COLO829 (cell line): ENCODE results near the gene MRPS23.
"Not testable (repeated sequence)": the region's sequence is repeated elsewhere in the genome, so short reads cannot be mapped to it uniquely, and the experiment has no call there.

Experiments
- DNase-seq: peaks from one replicate; pipeline ENCODE4 v3.0.0; 2012; ENCODE audit warnings: low spot score

Gene MRPS23

DNA sequence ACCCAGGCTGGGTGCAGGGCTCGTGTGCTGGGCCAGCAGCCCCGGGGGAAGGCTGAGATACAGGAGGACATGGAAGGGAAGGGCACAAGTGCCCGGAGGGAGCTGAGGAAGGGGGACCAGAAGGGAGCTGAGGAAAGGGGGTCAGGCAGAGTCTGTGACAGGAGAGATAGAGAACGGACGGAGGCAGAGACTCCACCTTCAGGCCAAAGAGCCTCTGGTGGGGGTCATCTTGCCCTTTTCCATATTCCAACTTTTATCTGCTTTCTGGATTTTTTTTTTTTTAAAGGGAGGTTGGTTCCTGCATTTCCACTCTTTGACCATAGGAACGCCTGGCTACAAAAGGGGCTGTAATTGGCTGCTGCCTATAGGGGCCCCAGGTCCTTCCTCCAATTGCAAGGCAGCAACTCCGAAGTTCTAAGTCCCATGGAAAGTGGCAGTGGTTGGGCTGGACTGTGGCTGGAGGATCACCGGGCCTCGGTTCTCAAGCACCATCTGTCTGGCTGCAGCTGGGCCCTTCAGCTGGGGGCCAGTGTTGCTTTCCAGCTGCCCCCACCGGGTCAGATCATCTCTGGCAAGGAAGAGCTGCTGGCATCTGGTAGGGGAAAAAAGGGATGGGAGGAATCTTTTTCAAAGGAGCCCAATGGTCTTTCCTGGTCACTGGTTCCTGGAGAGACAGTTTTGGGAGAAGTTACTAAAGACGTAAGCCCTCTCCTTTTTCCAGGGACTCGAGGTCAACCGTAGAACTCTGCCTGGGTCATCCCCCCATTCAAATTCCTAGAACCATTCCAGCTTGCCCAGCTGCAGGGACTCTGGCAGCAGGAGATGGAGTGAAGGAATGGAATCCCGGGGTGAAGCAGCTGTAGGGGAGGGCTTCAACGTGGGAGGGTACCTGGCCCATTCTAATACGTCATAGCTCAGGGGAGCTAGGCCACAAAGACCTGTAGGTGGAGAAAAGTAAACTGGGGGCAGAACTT is 13.1 kb upstream of the MRPS23 start:
- DNase-seq, result no peak

DNA sequence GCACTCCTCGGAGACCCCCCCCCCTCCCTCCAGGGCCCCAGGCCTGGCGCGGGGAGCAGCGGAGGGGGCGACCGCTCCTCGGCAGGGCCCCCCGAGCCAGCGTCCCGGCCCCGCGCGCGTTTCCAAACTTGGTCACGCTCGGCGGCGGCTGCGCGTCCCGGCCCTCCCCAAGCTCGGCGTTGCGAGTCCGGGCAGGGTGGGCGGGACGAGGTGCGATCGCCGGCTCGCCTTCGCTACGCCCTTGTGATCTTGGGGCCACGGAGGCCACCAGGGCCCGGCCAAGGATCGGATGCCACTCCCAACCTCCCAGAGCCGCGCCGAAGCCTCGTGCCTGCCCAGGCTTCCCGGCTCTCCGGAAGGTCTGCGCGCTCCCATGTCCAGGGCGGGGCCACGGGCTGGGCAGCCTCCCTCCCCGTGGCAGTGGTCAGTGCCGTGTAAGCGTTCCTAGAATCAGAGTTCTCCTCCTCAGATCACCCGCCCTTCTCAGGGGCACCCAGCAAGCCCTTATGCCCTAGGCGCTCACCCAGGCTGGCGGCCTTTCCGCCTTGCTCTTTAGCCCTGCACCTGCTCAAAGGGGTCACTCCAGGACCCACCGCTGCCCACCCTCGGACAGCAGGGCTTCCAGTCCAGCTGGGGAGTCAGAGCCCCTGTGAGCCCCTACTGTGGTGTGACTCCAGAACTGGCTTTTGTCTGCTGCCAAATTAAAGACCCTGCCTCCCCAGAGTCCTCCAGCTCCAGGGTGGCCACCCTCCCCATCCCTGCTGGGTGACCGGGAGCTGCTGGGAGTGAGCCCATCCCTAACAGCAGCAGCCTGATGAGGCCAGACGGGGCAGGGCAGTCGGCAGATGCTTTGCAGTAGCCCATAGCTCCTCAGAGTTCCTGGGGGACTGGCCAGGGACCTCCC is 12.2 kb upstream of the MRPS23 start:
- DNase-seq, result no peak

DNA sequence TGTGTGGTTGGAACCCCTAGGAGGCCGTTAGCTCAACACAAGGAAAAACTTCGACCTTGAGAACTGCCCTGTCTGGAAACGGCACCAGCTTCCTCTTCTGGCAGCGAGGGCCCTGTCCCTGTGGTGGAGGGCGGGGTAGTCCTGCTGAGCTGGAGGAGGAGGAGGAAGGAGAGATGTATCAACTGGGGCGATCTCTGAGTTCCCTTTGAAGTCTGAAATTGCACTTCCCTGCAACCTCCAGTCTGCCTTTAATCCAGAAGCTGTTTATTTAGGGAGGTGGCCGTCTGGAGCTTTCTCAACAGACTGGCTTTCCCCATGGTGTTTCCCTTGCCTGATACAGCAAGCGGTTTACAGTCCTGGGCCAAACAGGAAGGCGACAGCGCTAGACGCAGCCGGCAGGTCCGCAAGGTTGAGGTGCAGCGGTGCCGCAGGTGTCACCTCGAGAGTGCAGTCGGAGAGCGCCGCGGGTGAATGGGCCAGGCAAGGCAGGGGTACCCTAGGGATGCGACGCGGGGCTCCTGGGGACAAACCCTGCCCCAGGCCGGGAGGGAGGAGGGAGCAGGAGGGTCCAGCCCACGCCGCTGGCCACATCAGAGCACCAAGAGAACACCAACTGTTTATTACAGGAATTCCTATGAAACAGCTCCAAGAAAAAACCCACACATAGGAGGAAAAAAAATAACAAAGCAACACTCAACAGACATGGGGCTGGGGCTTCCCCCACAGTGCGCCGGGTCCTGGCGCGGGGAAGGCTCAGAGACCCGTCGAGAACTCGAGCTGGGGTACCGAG is 11.4 kb upstream of the MRPS23 start:
- no peak for DNase-seq

DNA sequence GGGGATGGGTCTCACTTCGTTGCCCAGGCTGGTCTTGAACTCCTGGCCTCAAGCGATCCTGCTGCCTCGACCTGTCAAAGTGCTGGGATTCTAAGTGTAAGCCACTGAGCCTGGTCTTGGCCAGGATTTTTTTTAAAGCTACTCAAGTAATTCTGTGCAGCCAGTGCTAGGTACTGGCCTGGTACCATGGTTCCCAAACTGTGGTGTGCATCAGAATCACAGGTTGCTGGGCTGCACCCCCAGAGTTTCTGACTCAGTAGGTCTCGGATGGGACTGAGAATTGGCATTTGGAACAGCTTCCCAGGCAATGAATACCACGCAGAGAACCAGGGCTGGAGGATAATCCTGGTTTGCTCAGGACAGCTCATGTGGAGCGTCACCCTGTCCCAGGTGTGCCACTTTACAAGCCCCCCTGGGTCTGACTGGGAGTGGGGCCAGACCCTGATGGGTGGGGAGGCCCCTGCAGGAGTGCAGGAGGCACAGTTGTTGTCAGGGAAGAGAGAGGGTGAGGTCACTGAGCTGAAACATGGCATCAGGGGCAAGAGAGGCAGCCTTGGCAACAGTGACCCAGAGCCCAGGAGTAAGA is 10.7 kb upstream of the MRPS23 start:
- no peak for DNase-seq

DNA sequence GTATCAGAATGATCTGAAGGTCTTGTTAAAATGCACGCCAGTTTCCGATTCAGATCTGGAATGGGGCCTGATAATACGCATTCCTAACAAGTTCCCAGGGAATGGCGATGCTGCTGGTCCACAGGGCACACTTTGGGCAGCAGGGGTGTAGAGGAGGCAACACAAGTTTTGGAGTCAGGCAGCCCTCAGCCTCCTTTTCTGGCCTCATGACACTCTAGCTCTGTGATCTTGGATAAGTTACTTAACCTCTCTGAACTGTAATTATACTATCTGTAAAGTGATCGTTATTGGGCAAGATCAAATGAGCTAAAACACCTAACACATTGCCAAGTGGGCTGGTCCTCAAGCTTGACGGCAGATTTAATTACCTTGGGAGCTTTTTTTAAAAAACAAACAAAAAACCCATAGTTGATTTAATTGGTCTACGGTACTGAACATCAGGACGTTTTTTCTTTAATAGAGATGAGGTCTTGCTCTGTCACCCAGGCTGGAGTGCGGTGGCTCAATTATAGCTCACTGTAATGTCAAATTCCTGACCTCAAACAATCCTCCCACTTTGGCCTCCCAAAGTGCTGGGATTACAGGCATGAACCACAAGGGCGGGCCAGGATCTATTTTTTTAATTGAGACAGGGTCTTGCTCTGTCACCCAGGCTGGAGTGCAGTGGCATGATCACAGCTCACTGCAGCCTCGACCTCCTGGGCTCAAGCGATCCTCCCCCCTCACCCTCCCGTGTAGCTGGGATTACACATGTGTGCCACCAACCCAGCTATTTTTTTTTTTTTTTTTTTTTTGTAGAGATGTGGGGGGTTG is 10.0 kb upstream of the MRPS23 start:
- DNase-seq, result no peak

DNA sequence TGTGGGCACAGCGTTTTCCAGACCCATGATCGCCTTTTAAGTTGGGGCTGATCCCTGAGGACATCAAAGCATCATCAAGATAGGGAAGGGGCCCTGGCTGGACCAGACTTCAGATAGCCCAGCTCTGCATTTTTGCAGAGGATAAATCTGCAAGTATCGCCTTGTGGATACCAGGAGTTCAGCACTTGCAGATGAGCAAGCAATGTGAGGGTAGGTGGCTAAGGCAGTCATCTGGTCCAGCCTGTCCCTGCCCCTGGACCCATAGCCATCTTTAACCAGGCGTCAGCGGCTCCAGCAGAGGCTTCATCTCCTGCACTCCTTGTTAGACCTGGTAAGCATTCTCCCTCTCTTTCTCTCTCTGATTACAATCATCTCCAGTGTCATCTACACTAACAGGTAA is 9.0 kb upstream of the MRPS23 start:
- no peak for DNase-seq

DNA sequence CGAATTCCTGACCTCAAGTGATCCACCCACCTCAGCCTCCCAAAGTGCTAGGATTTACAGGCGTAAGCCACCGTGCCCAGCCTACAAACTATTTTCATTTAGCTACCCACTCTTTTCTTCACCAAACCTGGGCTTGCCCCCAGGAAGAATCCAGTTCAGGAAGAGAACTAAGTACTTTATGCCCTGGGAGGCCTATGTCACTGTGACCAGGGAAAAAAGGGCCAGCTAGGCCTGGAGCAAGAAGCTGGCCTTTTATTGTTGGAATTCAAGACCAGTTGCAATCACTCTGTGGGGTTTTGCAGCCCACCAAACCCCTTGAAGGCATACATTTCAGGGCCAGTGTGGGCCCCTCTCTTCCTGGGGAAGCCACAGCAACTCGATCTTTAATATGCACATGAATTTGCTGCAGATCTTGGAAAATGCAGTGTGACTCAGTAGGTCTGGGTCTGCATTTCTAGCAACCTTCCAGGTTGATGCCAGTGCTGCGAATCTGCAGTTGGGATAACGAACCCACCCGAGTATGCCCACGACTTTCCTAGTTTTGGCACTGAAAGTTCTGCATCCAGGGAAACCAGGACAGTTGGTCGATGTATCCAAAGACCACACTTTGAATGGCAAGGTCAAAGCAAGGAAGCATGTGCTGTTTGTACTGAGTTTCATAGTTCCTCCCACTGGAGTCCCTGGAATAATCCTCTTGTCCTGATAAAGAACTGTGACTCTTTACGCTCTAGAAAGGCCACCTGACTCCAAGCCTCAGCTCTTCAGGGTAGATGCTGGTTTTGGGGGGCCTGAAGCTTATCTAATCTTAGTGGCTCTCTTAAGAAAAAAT is 7.2 kb upstream of the MRPS23 start:
- DNase-seq, result no peak

DNA sequence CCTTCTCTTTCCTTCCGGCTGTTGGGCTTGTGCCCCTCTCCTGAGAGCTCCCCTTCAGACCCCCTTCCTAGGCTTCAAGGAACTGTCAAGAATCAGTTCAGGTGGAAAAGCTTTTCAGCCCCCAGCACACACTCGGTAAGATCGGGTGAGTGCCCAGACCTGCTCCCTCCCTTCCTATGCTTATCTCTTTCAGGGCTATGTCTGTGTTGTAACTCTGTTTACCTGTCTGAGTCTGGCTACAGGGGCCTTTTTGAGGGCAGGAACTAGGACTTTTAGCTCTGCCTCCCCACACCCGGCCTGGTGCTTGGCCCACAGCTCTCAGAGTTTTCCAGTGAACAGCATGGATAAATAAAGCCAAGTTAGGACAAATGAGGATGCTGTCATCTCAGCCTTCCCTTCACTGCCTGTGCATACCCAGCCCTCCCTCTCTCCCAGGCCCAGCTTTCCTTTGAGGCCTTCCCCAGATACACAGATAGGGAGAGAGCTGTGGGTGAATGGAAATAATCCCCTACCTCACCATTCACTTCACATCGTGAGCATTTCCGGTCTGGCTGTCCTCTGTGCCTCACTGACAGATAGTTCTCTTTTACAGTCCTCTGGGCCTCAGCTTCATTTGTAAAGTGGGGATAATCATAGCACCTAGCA is 5.7 kb upstream of the MRPS23 start:
- DNase-seq, result no peak

DNA sequence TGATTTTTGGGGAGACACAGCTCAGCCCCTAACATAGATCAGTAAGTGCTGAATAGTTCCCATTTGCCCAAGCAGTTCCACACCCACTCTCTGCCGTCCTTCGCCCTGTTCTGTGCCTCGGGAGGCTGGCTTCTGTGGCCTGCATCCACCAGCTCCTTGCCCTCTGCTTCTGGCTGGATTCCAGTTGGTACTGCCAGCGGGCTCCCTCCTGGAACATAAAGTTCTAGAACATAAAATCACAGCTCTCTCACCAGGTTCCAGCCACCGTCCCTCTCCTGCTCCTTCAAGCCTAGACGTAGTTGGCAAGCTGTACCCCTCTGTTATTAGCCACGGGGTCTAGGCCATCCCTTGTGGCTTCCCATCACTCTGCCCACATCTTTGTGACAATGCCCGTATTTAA is 3.9 kb upstream of the MRPS23 start:
- no peak for DNase-seq

DNA sequence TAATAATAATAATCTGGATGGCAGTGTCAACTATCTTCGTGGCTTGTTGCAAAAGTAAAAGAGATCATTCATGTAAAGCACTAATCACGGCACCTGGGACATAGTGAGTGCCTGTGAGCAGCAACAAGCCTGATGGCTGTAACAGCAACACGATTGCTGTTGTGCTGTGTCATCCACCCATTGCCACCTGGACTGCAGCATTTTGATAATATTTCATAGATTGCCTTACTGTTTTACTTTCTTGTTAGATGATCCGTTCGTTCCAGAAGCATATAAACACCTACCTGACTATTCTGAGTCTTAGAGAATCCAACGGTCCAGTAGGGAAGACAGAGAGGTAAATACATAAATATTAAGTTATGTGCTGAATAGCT is 3.1 kb upstream of the MRPS23 start:
- no peak for DNase-seq

DNA sequence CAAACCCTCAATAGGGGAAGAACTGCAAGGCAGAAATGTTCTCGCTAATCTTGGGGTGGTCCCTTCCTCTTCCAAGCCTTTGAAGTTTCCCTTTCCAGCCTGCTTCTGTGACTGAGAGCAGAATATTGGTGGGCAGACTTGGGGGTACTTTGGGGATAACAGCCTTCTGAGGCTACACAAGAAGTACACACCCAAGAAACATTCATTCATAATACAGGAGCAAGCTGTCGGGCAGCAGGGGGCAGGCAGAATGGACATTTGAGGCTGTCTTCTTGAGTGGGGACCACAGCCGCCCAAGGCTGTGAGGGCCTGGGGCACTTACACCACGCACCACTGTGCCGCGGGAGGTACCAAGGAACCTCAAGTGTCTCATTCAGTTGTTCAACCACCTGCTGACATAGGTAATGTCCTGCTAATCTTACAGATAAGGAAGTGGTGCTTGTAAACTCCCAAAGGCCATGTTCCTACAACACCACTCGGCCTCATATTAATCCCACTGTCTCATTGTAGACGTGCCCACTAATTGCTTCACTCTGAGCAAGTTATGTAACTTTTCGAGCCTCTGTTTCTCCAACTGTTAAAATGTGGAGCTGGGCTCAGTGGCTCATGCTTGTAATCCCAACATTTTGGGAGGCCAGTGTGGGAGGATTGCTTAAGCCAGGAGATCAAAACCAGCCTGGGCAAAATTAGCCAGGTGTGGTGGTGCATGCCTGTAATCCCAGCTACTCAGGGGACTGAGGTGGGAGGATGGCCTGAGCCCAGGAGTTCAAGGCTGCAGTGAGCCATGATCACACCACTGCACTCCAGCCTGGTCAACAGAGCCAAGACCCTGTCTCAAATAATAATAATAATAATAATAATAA is 2.5 kb upstream of the MRPS23 start:
- no peak for DNase-seq

DNA sequence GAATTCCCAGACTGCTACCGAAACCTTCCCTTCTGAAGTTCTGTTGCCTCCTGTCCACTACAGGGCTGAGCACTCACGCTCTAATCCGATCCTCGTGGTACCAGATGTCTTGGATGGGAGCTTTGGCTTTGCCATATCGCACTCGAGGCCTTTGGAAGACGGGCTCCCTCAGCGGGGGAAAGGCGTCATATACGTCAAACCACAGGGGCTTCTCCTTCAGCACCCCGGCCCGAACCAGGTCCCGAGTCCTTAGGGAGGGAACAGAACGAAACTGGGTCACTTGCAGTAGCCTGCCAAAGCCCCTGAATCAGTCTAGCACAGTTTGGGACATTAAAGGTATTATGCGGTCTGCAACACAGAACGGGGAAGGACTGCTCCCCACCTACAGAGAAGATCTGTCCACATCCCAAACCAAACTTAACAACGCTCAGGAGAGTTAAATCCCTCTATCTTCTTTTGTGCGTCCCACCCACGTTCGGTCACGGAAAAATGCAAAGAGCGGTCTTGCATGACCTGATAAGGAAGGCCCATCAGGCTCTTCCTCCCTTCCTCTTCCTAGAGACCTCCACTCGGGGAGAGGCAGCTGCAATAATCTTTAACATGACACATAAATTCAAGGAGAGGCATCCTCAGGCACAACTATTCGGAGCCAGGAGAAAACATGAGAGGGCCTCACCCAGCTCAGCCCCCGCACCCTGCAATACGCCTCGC is 526 bp downstream of the MRPS23 start:
- no peak for DNase-seq

DNA sequence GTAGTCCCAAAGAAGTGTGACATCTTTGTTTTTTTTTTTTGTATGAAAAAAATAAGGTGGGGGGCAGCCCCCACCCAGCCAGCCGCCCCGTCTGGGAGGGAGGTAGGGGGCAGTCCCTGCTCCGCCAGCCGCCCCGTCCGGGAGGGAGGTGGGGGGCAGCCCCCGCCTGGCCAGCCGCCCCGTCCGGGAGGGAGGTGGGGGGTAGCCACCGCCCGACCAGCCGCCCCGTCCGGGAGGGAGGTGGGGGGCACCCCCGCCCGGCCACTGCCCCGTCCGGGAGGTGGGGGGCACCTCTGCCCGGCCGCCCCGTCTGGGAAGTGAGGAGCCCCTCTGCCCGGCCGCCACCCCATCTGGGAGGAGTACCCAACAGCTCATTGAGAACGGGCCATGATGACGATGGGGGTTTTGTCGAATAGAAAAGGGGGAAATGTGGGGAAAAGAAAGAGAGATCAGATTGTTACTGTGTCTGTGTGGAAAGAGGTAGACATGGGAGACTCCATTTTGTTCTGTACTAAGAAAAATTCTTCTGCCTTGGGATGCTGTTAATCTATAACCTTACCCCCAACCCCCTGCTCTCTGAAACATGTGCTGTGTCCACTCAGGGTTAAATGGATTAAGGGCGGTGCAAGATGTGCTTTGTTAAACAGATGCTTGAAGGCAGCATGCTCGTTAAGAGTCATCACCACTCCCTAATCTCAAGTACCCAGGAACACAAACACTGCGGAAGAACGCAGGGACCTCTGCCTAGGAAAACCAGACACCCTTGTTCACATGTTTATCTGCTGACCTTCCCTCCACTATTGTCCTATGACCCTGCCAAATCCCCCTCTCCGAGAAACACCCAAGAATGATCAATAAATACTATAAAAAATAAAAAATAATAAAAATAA is 3.5 kb downstream of the MRPS23 start:
- not testable (repeated sequence) for DNase-seq

DNA sequence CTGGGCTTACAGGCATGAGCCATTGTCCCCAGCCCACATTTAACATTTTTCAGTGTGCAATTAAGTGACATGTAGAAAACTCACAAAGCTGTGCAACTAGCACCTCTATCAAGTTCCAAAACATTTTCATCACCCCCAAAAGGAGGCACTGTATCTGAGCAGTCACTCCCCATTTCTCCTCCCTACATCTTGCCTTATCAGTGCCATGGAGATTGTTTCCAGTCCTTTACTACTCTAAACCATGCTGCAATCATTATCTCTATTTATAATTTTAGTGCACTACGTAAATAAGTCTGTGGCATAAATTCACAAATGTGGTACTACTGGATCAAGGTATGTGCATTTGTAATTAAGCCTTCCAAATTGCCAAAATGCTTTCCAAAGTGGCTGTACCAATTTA is 7.6 kb downstream of the MRPS23 start:
- no peak for DNase-seq

DNA sequence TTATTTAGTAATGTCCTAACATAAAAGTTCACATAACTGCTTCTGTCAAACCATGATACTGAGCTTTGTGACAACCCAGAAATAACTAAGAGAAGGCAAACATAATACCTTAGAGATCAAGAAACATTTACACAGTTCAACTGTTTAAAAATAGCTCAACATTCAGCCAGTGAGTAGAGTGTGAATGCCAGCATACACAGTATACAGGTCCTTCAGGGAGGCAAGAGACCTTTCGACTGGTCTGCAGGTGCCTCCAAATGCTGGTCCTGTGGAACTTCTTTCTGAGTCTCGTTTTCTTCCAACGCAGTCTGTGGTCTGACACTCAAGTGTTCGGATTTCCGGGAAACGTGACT is 10.3 kb downstream of the MRPS23 start:
- no peak for DNase-seq

DNA sequence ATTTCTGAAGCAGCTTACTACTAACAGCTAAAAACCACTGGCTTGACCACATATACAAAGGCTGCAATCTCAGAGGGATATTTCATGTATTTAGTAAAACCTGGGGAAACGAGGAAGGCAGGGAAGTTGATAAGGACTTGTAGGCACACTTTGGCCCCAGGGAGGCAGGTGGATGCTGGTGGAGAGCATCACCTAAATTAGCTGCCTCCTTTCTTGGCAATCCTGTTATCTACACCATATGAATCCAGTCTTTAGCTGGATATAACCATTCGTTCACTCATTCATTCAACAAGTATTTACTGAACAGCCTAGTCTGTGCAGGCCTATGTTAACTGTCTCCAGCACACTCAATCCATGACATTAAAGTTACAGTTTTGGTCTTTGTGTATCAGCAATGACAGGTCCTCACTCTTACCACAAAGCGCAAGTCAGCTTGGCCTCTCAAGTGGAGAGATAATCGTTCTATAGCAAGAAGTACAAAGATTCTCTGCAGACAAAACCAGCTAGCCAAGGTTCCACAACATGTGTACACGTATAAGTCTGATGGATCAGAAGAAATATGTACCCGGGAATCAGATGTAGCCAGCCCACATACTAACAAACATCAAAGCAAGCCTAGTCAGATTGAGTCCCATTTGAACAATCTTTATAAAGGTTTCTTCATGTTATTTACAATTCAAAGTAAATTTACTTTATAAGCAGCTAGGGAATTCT is 10.8 kb downstream of the MRPS23 start:
- no peak for DNase-seq
